ENCODE results near the gene COG8.
"Not testable (repeated sequence)": the region's sequence is repeated elsewhere in the genome, so short reads cannot be mapped to it uniquely, and the experiment has no call there.

COG8 gene

GRCh38 chr16:69366431-69366830, 27.1 kb upstream of the COG8 start:
- ChIA-PET CTCF (no interaction called here), POLR2A (ENCODE audit: low non-redundant PET) (no interaction called here)

GRCh38 chr16:69365901-69366300, 26.5 kb upstream of the COG8 start:
- no peak for DNase-seq (ENCODE audit: low spot score)
- POLR2A ChIA-PET (ENCODE audit: low non-redundant PET) = no interaction called here
- no peak for TF ChIP-seq CTCF (conservative IDR thresholded peaks at IDR 0.05; ENCODE audit: low read depth)
- CTCF ChIA-PET = no interaction called here
- no peak overlapping the region for H3K27ac ChIP-seq

More at GRCh38 chr16:69366431-69366830, 27.1 kb upstream of the COG8 start:
- H3K27ac ChIP-seq = no peak overlapping the region
- DNase-seq (ENCODE audit: low spot score) = no peak
- TF ChIP-seq CTCF (conservative IDR thresholded peaks at IDR 0.05; ENCODE audit: low read depth) = no peak

- no peak for DNase-seq (ENCODE audit: low spot score)
- no peak for TF ChIP-seq CTCF (conservative IDR thresholded peaks at IDR 0.05; ENCODE audit: low read depth)
- CTCF ChIA-PET = no interaction called here
- H3K27ac ChIP-seq = no peak overlapping the region
- POLR2A ChIA-PET (ENCODE audit: low non-redundant PET) = no interaction called here
These were observed 24.7 kb upstream of the COG8 start for GRCh38 chr16:69364088-69364487.

- H3K27ac ChIP-seq = peak overlapping the region; percentile 20
- POLR2A ChIA-PET (ENCODE audit: low non-redundant PET) = no interaction called here
- TF ChIP-seq CTCF (conservative IDR thresholded peaks at IDR 0.05; ENCODE audit: low read depth) = no peak
- CTCF ChIA-PET = no interaction called here
- no peak for DNase-seq (ENCODE audit: low spot score)
These were observed 23.9 kb upstream of the COG8 start for GRCh38 chr16:69363281-69363717.

- CTCF ChIA-PET; POLR2A ChIA-PET (ENCODE audit: low non-redundant PET); DNase-seq (ENCODE audit: low spot score); H3K27ac ChIP-seq: not testable (repeated sequence)
These were observed 20.7 kb upstream of the COG8 start for GRCh38 chr16:69360070-69360469.

GRCh38 chr16:69351309-69352027, 12.1 kb upstream of the COG8 start, which contains the start of gene TMED6:
Gene TMED6, minus strand, starts transcription at chr16:69351786. Its CDS starts 33 bp downstream, at chr16:69351753.
- no peak within 1 kb of the TSS; the same call in 1 of the 2 replicates for H3K27ac ChIP-seq
- POLR2A ChIA-PET (ENCODE audit: low non-redundant PET) = no interaction called here

More at GRCh38 chr16:69351309-69352027, 12.1 kb upstream of the COG8 start, which contains the start of gene TMED6:
- CTCF ChIA-PET = interaction anchor here (0.6 to 0.7 kb wide), 2 partner anchors 34 to 249 kb away, joined by 3 to 5 read pairs; partner anchors contain the start of gene TERF2
- no peak for DNase-seq (ENCODE audit: low spot score)
- no peak for TF ChIP-seq CTCF (conservative IDR thresholded peaks at IDR 0.05; ENCODE audit: low read depth)
